Measurements from ENCODE around the gene ADAM12.

The ADAM12 gene

DNA sequence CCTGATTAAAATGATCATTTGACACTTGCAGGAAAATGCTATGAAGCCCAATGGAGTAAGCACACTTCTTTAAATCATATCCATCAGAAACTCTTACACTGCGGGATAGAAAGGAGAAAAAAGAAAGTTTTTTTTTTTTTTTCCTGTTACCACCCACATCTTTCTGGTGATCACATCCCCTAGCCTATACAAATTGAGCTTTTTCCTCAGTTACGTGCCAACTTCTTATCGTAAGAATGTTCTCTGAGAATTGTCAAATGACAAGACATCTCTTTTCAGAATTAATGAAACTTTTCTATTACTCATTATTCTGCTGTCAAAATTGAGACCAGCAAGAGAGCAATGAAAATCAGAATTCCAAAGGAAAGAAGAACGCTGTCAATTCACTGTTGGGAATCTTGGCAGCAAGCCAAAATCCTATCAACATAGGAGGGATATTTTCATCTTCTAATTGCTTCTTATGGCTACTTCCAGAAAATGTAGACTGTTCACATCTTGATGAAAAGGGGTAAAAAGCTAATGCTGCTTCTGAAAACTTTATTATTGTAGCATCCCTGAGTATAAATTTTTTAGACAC lies 179.5 kb downstream of the ADAM12 start:
- Histone ChIP-seq H3K36me3 (ENCODE audit: insufficient read depth, low read length) (no peaks in the 10 kb centered on the region), H2AFZ (ENCODE audit: low read depth, low read length) (no peak overlapping the region), H3K4me1 (ENCODE audit: insufficient read depth, low read length) (peaks cover 28% of the 10 kb centered on the region), H3K27me3 (ENCODE audit: insufficient read depth, low read length) (no peaks in the 10 kb centered on the region), H3K9me3 (ENCODE audit: low read length) (no peaks in the 10 kb centered on the region), H3K4me3 (ENCODE audit: low read length) (no peak overlapping the region)

GRCh38 chr10:126207851-126208250 lies 180.4 kb downstream of the ADAM12 start:
- no peak overlapping the region for H3K4me3 ChIP-seq (ENCODE audit: low read length)
- no peaks in the 10 kb centered on the region for H3K36me3 ChIP-seq (ENCODE audit: insufficient read depth, low read length)
- peaks cover 25% of the 10 kb centered on the region for H3K4me1 ChIP-seq (ENCODE audit: insufficient read depth, low read length)
- no peaks in the 10 kb centered on the region for H3K27me3 ChIP-seq (ENCODE audit: insufficient read depth, low read length)
- no peaks in the 10 kb centered on the region for H3K9me3 ChIP-seq (ENCODE audit: low read length)
- H2AFZ ChIP-seq (ENCODE audit: low read depth, low read length) = no peak overlapping the region

DNA sequence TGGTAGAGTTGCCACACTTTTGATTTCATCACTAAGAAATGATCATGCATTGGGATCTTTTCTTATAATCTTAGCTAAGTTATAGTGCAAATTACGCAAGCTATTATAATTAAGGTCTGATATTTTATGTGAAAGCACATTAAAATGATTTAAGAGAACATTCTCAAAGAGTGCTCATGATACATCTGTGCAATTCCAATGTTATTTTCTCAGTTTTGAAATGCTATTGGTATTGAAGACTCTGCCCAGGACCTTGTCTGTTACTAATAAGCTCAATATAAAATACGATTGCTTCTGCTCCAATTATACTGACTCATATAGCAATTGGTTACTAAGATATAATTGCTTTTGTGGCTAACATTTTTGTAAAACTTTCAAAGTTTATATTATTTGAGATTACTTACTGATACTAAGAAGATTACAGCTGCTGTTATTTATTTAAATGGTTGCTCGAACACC lies 180.9 kb downstream of the ADAM12 start:
- Histone ChIP-seq H3K4me3 (ENCODE audit: low read length) (no peak overlapping the region), H2AFZ (ENCODE audit: low read depth, low read length) (no peak overlapping the region), H3K27me3 (ENCODE audit: insufficient read depth, low read length) (no peaks in the 10 kb centered on the region), H3K36me3 (ENCODE audit: insufficient read depth, low read length) (no peaks in the 10 kb centered on the region), H3K4me1 (ENCODE audit: insufficient read depth, low read length) (peaks cover 25% of the 10 kb centered on the region), H3K9me3 (ENCODE audit: low read length) (no peaks in the 10 kb centered on the region)

DNA sequence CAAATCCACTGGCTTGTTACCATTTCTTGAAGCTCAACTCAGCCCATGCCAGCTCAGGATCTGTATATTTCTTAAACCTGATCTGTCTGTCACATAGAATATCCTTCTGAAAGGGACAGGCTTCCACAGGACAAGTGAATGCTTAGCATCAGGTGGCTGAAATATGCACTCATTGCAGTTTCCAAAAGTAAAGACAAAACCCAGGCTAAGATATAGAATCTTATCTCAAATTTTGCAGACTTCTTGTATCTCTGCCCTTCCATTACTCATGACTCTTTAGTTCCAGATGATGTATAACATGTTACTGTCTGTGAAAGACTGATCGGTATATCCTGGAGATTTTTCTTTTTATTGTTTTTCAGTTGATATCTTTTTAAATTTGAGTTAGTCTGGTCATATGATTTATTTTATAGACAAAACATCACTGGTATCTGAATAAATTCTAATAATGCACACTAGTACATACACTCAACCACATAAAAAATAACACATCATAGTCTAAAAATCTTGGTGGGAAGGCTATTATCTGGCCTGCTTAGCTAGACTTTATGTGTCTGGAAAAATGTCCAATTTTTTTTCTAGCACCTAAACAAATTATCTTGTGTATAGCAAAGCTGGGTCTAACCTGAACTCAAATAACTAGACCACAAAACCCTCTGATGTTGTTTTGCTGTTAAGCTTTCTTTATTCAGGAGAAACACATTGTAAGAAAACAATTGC lies 182.6 kb downstream of the ADAM12 start:
- Histone ChIP-seq H3K9me3 (ENCODE audit: low read length) (peaks cover 2% of the 10 kb centered on the region), H3K4me1 (ENCODE audit: insufficient read depth, low read length) (peaks cover 25% of the 10 kb centered on the region), H3K27me3 (ENCODE audit: insufficient read depth, low read length) (no peaks in the 10 kb centered on the region), H3K4me3 (ENCODE audit: low read length) (no peak overlapping the region), H2AFZ (ENCODE audit: low read depth, low read length) (no peak overlapping the region), H3K36me3 (ENCODE audit: insufficient read depth, low read length) (no peaks in the 10 kb centered on the region)

GRCh38 chr10:126204320-126204719 lies 184.0 kb downstream of the ADAM12 start:
- no peaks in the 10 kb centered on the region for H3K27me3 ChIP-seq (ENCODE audit: insufficient read depth, low read length)
- no peak overlapping the region for H2AFZ ChIP-seq (ENCODE audit: low read depth, low read length)
- H3K4me3 ChIP-seq (ENCODE audit: low read length) = no peak overlapping the region
- peaks cover 2% of the 10 kb centered on the region for H3K9me3 ChIP-seq (ENCODE audit: low read length)
- H3K36me3 ChIP-seq (ENCODE audit: insufficient read depth, low read length) = no peaks in the 10 kb centered on the region
- H3K4me1 ChIP-seq (ENCODE audit: insufficient read depth, low read length) = peaks cover 18% of the 10 kb centered on the region

- H2AFZ ChIP-seq (ENCODE audit: low read depth, low read length) = no peak overlapping the region
- H3K4me1 ChIP-seq (ENCODE audit: insufficient read depth, low read length) = peaks cover 13% of the 10 kb centered on the region
- H3K9me3 ChIP-seq (ENCODE audit: low read length) = peaks cover 2% of the 10 kb centered on the region
- H3K27me3 ChIP-seq (ENCODE audit: insufficient read depth, low read length) = no peaks in the 10 kb centered on the region
- H3K4me3 ChIP-seq (ENCODE audit: low read length) = no peak overlapping the region
- H3K36me3 ChIP-seq (ENCODE audit: insufficient read depth, low read length) = no peaks in the 10 kb centered on the region
These were observed 184.5 kb downstream of the ADAM12 start for GRCh38 chr10:126203746-126204145.

- H3K36me3 ChIP-seq (ENCODE audit: insufficient read depth, low read length) = no peaks in the 10 kb centered on the region
- H3K9me3 ChIP-seq (ENCODE audit: low read length) = peaks cover 2% of the 10 kb centered on the region
- H3K4me3 ChIP-seq (ENCODE audit: low read length) = no peak overlapping the region
- no peak overlapping the region for H2AFZ ChIP-seq (ENCODE audit: low read depth, low read length)
- no peaks in the 10 kb centered on the region for H3K27me3 ChIP-seq (ENCODE audit: insufficient read depth, low read length)
- H3K4me1 ChIP-seq (ENCODE audit: insufficient read depth, low read length) = no peaks in the 10 kb centered on the region
These were observed 186.7 kb downstream of the ADAM12 start for GRCh38 chr10:126201603-126202002.

- Histone ChIP-seq H3K27me3 (ENCODE audit: insufficient read depth, low read length) (no peaks in the 10 kb centered on the region), H2AFZ (ENCODE audit: low read depth, low read length) (no peak overlapping the region), H3K4me1 (ENCODE audit: insufficient read depth, low read length) (no peaks in the 10 kb centered on the region), H3K4me3 (ENCODE audit: low read length) (no peak overlapping the region), H3K9me3 (ENCODE audit: low read length) (peaks cover 2% of the 10 kb centered on the region), H3K36me3 (ENCODE audit: insufficient read depth, low read length) (no peaks in the 10 kb centered on the region)
These were observed 188.9 kb downstream of the ADAM12 start for GRCh38 chr10:126199221-126199998.

- H2AFZ ChIP-seq (ENCODE audit: low read depth, low read length) = no peak overlapping the region
- H3K4me1 ChIP-seq (ENCODE audit: insufficient read depth, low read length) = no peaks in the 10 kb centered on the region
- no peaks in the 10 kb centered on the region for H3K36me3 ChIP-seq (ENCODE audit: insufficient read depth, low read length)
- H3K9me3 ChIP-seq (ENCODE audit: low read length) = peaks cover 2% of the 10 kb centered on the region
- no peaks in the 10 kb centered on the region for H3K27me3 ChIP-seq (ENCODE audit: insufficient read depth, low read length)
- no peak overlapping the region for H3K4me3 ChIP-seq (ENCODE audit: low read length)
These were observed 189.6 kb downstream of the ADAM12 start for GRCh38 chr10:126198681-126199080.

GRCh38 chr10:126197036-126197543 lies 191.2 kb downstream of the ADAM12 start:
- H3K9me3 ChIP-seq (ENCODE audit: low read length) = peaks cover 2% of the 10 kb centered on the region
- H3K4me1 ChIP-seq (ENCODE audit: insufficient read depth, low read length) = no peaks in the 10 kb centered on the region
- H3K4me3 ChIP-seq (ENCODE audit: low read length) = no peak overlapping the region
- H2AFZ ChIP-seq (ENCODE audit: low read depth, low read length) = no peak overlapping the region
- no peaks in the 10 kb centered on the region for H3K27me3 ChIP-seq (ENCODE audit: insufficient read depth, low read length)
- no peaks in the 10 kb centered on the region for H3K36me3 ChIP-seq (ENCODE audit: insufficient read depth, low read length)

DNA sequence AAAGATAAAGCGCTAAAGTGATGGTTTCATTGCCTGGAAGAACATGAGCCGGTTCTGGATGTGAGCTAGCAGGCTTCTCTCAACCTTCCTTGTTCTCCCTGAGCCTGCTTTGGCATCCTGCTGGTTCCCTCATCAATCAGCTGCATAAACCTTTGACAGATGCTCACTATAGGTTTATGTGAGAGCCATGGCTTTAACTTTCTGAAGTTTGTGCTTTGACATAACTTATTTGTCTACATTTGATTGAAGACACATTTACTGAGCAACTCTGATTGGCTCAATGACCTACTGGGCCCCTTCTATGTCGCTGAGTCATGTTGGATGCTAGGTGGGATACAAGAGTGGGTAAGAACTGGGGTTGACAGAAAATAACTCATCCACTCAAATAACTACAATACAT lies 192.0 kb downstream of the ADAM12 start:
- no peak overlapping the region for H2AFZ ChIP-seq (ENCODE audit: low read depth, low read length)
- H3K36me3 ChIP-seq (ENCODE audit: insufficient read depth, low read length) = no peaks in the 10 kb centered on the region
- H3K4me1 ChIP-seq (ENCODE audit: insufficient read depth, low read length) = no peaks in the 10 kb centered on the region
- H3K9me3 ChIP-seq (ENCODE audit: low read length) = no peaks in the 10 kb centered on the region
- H3K27me3 ChIP-seq (ENCODE audit: insufficient read depth, low read length) = no peaks in the 10 kb centered on the region
- no peak overlapping the region for H3K4me3 ChIP-seq (ENCODE audit: low read length)

GRCh38 chr10:126191192-126191591 lies 197.1 kb downstream of the ADAM12 start:
- Histone ChIP-seq H3K36me3 (ENCODE audit: insufficient read depth, low read length) (no peaks in the 10 kb centered on the region), H3K9me3 (ENCODE audit: low read length) (no peaks in the 10 kb centered on the region), H3K27me3 (ENCODE audit: insufficient read depth, low read length) (no peaks in the 10 kb centered on the region), H2AFZ (ENCODE audit: low read depth, low read length) (no peak overlapping the region), H3K4me1 (ENCODE audit: insufficient read depth, low read length) (peaks cover 7% of the 10 kb centered on the region), H3K4me3 (ENCODE audit: low read length) (no peak overlapping the region)

GRCh38 chr10:126188679-126189200 lies 199.5 kb downstream of the ADAM12 start:
- Histone ChIP-seq H3K4me1 (ENCODE audit: insufficient read depth, low read length) (peaks cover 10% of the 10 kb centered on the region), H3K9me3 (ENCODE audit: low read length) (no peaks in the 10 kb centered on the region), H3K36me3 (ENCODE audit: insufficient read depth, low read length) (no peaks in the 10 kb centered on the region), H2AFZ (ENCODE audit: low read depth, low read length) (no peak overlapping the region), H3K4me3 (ENCODE audit: low read length) (no peak overlapping the region), H3K27me3 (ENCODE audit: insufficient read depth, low read length) (no peaks in the 10 kb centered on the region)
